Measurements from ENCODE around the gene ACE. TPM values are rescaled to one million over a fixed set of nuclear protein-coding genes. Genes with fewer than 3 reads are reported as not detected.

ACE gene
- total RNA-seq, 1 donor from 2014 or later = 4.8 TPM

DNA sequence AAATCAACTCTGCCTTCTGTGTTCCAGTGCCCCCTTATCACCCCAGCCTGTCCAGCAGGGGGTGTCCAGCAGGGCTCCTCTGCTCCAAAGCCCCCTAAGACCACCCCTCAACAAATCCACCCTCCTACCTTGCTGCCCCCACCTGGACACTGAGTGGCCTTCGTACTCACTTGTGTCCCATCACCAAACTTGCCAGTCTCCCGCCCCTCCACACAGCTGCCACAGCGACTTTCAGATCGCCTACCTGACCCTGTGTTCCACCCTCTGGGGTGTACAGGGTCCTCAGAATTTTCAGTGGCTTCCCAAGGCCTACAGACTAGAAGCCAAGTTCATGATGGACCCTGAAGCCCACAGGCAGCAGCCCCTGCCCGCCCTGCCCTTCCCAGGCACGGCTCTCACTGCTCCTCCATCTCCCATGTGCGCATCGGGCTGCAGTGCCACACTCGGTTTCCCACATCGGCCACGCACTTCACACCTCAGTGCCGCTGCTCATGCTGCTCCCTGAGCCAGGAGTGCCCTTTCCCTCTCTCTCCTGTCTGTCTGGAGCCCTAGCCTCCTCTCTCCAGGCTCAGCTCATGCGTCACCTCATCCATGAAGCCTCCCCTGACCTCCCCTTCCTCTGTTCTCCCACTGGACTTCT is 58.1 kb downstream of the ACE start:
- no peak for DNase-seq (ENCODE audit: low spot score)

- no peak for DNase-seq (ENCODE audit: low spot score)
These were observed 58.8 kb downstream of the ACE start for GRCh38 chr17:63535640-63536039.

DNA sequence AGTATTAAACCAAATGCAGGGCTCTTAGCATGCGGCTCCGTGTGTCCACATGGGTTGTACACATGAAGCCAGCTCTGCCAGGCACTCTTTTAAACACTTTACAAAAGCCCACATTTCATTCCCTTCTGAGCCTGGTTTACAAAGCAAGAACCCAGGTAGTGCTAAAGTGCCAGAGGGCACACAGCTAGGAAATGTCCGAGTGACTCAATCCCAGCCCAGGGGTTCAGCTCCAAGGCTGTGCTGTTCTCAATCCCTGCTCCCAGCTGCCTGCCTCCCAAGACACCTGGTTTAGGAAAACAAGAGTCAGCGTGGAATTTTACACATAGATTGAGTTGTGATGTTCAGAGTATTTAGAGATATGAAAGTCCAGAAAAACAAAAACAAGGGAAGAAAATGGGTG is 60.1 kb downstream of the ACE start:
- no peak for DNase-seq (ENCODE audit: low spot score)

- DNase-seq (ENCODE audit: low spot score) = no peak
These were observed 61.3 kb downstream of the ACE start for GRCh38 chr17:63537991-63538692.

DNA sequence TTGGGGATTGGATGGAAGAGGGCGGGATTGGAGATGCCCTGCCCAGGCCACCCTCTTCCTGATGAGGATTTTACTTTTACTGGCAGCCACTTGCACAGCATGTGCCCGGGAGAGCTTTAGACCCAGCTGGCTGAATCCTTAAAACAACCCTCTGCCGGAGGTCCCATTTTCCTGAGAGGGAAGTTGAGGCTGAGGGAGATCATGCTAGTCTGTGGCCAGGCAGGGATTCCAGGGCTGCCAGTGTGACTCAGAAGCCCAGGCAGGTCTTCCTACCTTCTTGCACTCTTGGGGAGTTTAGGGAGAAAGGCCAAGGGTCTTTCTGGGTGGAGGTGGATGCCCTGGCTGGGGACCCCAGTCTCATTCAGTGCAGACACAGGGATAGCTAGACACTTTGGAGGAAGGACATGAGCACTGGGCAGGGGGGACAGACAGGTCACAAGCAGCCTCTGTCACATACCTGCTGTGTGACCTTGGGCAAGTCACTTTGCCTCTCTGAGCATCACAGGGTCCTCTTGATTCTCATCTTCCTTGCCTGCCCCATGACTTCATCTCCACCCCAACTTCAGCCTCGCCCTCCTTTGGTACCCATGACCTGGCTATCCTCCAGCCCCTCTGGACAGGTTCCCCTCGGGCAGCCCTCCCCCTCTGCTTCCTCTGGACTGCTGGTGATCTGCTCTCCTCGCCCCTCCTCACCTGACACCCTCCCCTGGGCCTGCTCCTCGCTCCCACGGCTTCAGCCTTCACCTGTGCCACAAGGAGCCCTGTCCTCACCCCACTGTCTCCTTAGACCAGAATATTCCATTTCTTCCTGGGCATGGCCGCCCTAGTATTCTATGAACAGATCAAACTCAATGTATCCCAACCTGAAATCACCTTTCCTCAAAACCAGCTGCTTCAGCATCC is 62.1 kb downstream of the ACE start:
- DNase-seq (ENCODE audit: low spot score) = no peak

GRCh38 chr17:63540590-63540989 is 63.7 kb downstream of the ACE start:
- no peak for DNase-seq (ENCODE audit: low spot score)

DNA sequence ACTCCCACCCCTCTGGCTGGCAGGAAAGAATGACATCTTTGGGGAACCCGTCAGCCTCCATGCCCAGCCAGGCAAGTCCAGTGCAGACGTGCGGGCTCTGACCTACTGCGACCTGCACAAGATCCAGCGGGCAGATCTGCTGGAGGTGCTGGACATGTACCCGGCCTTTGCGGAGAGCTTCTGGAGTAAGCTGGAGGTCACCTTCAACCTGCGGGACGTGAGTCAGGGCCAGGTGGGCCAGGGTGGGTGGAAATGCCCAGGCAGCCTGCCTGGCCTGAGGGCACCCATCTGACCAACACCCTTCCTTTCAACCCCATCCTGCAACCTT is 65.3 kb downstream of the ACE start:
- no peak for DNase-seq (ENCODE audit: low spot score)

DNA sequence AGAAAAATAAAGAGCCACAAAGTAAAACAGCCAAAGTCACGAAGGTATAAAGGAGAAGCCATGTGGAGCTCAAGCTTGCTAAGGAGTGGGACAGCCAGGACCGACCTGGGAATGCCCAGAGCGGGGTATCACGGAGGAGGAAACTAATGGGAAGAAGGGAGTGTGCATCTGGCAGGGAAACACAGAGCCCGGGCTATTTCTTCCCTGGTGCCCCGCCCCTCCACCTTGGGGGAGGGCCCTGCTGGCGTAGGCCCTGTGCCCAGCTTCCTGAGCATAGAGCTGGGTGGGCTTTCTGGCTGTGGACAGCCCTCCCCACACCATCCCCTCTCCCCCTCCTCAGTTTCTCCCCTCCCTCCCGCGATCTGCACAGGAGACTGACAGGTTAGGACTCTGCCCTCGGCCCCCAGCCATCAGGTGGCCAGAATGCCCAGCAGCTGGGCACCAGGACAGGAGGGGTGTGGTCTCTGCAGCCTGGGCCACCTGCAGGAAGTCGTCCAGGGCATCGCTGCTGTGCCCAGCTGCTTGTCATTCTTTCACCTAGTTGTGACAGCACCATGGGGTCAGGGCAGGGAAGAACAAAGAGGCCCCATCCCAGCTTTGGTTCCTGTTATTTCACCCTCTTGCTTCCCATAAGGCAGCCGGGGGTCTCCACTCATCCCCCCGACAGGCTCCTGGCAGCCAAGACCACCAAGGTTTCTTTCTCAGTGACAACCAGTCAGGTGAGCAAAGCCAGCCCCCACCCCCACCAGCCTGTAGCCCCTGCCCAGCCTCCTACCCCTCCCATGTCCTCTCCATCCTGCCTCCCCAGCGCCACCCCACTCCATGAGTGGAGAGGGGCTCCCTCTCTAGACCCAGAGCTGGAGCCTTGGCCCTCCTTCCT is 66.3 kb downstream of the ACE start:
- DNase-seq (ENCODE audit: low spot score) = no peak

- no peak for DNase-seq (ENCODE audit: low spot score)
These were observed 67.1 kb downstream of the ACE start for GRCh38 chr17:63543822-63544420.

DNA sequence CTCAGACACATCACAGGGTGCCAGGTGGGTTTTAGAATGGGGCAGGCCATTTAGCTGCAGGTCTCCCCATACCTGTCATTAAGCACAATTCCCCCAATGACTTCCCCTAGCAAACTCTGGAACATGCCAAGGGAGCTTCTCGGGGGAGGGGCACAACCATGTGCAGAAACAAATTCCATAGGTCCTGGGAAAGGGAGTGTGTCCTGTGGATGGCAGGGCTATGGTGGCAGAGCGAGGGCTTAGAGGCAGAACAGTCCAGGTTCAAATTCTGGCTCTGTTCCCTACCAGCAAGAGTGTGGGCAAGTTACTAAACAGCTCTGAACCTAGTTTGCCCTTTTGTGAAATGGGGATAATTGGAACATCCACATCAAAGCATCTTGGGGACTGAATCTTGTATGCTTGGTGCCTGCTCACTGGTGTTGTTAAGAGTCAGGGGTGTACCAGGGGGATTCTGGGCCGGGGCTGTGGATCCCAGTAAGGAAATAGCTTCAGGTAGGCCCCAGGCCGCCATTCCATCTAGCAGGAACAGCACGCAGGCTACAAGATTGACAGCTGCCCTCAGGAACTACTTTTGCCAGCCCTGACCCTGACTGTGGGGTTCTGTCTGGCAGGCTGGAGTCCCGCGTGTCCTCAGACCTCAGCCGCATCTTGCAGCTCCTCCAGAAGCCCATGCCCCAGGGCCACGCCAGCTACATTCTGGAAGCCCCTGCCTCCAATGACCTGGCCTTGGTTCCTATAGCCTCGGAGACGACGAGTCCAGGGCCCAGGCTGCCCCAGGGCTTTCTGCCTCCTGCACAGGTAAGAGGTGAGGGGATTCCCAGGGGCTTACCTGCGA is 67.8 kb downstream of the ACE start:
- DNase-seq (ENCODE audit: low spot score) = no peak

- no peak for DNase-seq (ENCODE audit: low spot score)
These were observed 69.6 kb downstream of the ACE start for GRCh38 chr17:63546308-63547082.

GRCh38 chr17:63547083-63547523 is 70.2 kb downstream of the ACE start:
- no peak for DNase-seq (ENCODE audit: low spot score)

Other genes with a start within 250 kb of the ACE start
- 42.1 TPM for gene CYB561, start 30.8 kb upstream of the ACE start, total RNA-seq (ENCODE audit: insufficient read depth, low replicate concordance)
- not detected for gene KCNH6, start 46.3 kb downstream of the ACE start, total RNA-seq (ENCODE audit: insufficient read depth, low replicate concordance)
- gene DCAF7, start 73.4 kb downstream of the ACE start, total RNA-seq (ENCODE audit: insufficient read depth, low replicate concordance) = 14.2 TPM
- gene TACO1, start 123.8 kb downstream of the ACE start, total RNA-seq (ENCODE audit: insufficient read depth, low replicate concordance) = 9.4 TPM
- gene MAP3K3, start 145.4 kb downstream of the ACE start, total RNA-seq (ENCODE audit: insufficient read depth, low replicate concordance) = 33.7 TPM
- 3.6 TPM for gene LIMD2, start 223.1 kb downstream of the ACE start, total RNA-seq (ENCODE audit: insufficient read depth, low replicate concordance)

All from umbilical cord (tissue), 2 donors.